Measurements from ENCODE around the gene KCNQ1.

KCNQ1 gene

DNA sequence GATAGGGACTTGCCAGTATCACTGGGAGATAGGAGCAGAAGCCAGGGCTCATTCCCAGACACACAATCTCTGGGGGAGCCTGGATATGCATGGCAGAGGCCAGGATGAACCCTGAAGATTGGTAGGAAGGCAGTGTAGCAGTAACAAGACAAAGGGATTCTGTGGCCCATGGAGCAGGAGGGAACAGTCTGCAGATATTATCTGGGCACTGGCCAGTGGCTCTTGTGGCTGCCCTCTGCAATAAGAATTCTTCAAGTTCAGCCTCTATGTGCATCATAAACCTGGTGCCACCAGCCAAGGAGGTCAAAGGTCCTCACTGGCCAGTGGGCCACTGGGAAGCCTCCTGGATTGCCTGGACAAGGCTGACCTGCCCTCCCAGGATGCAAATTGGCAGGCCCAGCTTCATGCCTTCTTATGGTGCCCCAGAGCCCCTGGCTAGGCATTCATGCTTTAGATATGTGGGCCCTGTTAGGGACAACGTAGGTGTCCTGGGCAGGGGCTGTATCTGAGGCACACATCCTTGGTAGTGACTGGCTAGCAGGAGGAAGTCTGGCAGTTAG is 225.8 kb downstream of the KCNQ1 start:
- no peak for DNase-seq (ENCODE audit: extremely low read depth, low read depth)
- TF ChIP-seq, protein P1, sequence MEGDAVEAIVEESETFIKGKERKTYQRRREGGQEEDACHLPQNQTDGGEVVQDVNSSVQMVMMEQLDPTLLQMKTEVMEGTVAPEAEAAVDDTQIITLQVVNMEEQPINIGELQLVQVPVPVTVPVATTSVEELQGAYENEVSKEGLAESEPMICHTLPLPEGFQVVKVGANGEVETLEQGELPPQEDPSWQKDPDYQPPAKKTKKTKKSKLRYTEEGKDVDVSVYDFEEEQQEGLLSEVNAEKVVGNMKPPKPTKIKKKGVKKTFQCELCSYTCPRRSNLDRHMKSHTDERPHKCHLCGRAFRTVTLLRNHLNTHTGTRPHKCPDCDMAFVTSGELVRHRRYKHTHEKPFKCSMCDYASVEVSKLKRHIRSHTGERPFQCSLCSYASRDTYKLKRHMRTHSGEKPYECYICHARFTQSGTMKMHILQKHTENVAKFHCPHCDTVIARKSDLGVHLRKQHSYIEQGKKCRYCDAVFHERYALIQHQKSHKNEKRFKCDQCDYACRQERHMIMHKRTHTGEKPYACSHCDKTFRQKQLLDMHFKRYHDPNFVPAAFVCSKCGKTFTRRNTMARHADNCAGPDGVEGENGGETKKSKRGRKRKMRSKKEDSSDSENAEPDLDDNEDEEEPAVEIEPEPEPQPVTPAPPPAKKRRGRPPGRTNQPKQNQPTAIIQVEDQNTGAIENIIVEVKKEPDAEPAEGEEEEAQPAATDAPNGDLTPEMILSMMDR (IDR thresholded peaks at IDR 0.05; ENCODE audit: low read depth, low read length), result no peak

- TF ChIP-seq, protein P1 (IDR thresholded peaks at IDR 0.05; ENCODE audit: low read depth, low read length), result no peak
- no peak for DNase-seq (ENCODE audit: extremely low read depth, low read depth)
Observed at GRCh38 chr11:2671748-2672147, 226.9 kb downstream of the KCNQ1 start.

- no peak for DNase-seq (ENCODE audit: extremely low read depth, low read depth)
- TF ChIP-seq, protein P1 (IDR thresholded peaks at IDR 0.05; ENCODE audit: low read depth, low read length), result no peak
Observed at GRCh38 chr11:2672553-2673249, 227.9 kb downstream of the KCNQ1 start.

GRCh38 chr11:2673250-2673610 is 228.4 kb downstream of the KCNQ1 start:
- no peak for DNase-seq (ENCODE audit: extremely low read depth, low read depth)
- TF ChIP-seq, protein P1 (IDR thresholded peaks at IDR 0.05; ENCODE audit: low read depth, low read length), result no peak

DNA sequence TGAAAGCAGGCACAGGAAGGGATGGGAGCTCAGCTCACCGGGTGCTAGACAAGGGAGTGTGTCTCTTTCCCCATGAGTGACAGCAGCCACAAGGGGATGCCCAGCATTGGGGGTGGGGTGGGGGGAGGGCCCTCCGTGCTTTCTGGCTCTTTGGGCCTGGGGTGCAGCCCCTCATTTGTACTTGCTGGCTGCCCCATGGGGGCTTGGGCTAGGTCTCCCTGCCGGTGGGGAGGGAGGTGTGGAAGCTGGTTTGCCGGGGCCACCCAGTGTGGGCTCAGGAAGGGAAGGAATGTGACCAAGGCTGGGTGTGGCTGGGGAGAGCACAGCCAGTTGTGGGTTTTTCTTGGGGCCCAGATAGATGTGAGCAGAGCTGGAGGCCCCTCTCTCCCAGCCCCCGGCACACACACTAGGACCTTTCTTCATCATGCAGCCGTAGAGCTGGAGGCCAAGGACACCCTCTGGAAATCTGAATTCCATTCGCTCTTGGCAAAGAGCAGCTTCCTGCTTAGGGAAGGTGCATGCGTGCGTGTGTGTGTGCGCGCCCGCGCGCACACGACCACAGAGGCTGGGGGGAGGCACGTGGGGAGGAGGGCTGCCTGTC is 229.2 kb downstream of the KCNQ1 start:
- TF ChIP-seq, protein P1 (IDR thresholded peaks at IDR 0.05; ENCODE audit: low read depth, low read length), result no peak
- DNase-seq (ENCODE audit: extremely low read depth, low read depth), result no peak

DNA sequence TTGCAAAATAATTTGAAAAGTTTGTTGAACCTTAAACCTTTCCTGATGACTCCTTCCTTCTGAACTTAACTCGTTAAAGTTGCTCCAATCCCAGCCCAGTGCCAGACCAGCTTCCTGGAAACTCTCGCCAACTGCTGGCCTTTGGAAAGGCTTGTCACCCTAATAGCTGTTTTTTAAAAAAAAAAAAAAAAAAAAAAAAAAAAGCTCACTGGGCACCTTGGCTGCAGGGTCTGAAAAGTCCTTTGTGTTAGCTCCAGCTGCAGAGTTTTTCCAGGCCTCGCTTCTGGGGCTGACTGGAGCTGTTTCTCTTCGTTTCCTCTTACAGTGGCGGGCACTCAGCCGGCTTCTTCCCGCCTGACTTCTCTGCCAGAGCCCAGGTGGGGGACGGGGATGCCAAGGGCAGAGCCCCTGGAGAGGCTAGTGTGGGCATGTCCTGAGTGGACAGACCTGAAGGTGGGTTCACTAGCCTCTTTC is 229.9 kb downstream of the KCNQ1 start:
- no peak for DNase-seq (ENCODE audit: extremely low read depth, low read depth)
- TF ChIP-seq, protein P1 (IDR thresholded peaks at IDR 0.05; ENCODE audit: low read depth, low read length), result no peak

GRCh38 chr11:2675540-2675939 is 230.7 kb downstream of the KCNQ1 start:
- DNase-seq (ENCODE audit: extremely low read depth, low read depth), result no peak
- TF ChIP-seq, protein P1 (IDR thresholded peaks at IDR 0.05; ENCODE audit: low read depth, low read length), result no peak
